WTC11 (cell line): Measurements from ENCODE around the gene NPC2. TPM values are rescaled to one million over a fixed set of nuclear protein-coding genes. Genes with fewer than 3 reads are reported as not detected.

Experiments used
- ATAC-seq: fragments of 200-7000 bp; cut with Tn5 transposase; 2 replicates; pipeline ENCODE4 v1.10.0; 2021; ENCODE audit warnings: mild to moderate bottlenecking, moderate library complexity
- CTCF ChIA-PET: fragments of 300-600 bp; sonication (Branson Sonifier 250); formaldehyde crosslinking; loops from one replicate; lab custom pipeline; 2021; ENCODE audit warnings: antibody characterized with exemption; lab: Charles Lee
- POLR2A ChIA-PET: fragments of 350-600 bp; sonication (Branson Sonifier 250); formaldehyde crosslinking; loops from one replicate; lab custom pipeline; 2021; ENCODE audit warnings: antibody characterized with exemption; lab: Charles Lee
- DNase-seq: peaks from one replicate; pipeline ENCODE4 v3.0.0; 2021; ENCODE audit warnings: low spot score
- H3K27ac Mint-ChIP-seq: 2 replicates; pipeline ENCODE4 v1.8.0; 2021; ENCODE audit warnings: mixed read lengths
- H3K27me3 Mint-ChIP-seq: 2 replicates; pipeline ENCODE4 v1.8.0; 2021; ENCODE audit warnings: low read depth, mild to moderate bottlenecking, moderate library complexity, mixed read lengths
- H3K36me3 Mint-ChIP-seq: 2 replicates; pipeline ENCODE4 v1.8.0; 2021; ENCODE audit warnings: mixed read lengths
- H3K4me1 Mint-ChIP-seq: 2 replicates; pipeline ENCODE4 v1.8.0; 2022; ENCODE audit warnings: mixed read lengths
- H3K4me3 Mint-ChIP-seq: 2 replicates; pipeline ENCODE4 v1.8.0; 2021; ENCODE audit warnings: mild to moderate bottlenecking, moderate library complexity, mixed read lengths
- H3K9me3 Mint-ChIP-seq: 2 replicates; pipeline ENCODE4 v1.8.0; 2021; ENCODE audit warnings: mixed read lengths
- ARID4B ChIP-seq: sonication (generic); formaldehyde crosslinking; IDR thresholded peaks from 2 replicates; pipeline ENCODE4 v1.8.0; 2023; ENCODE audit warnings: missing genetic modification reagents, mild to moderate bottlenecking, borderline replicate concordance
- ATF3 ChIP-seq: sonication (generic); formaldehyde crosslinking; conservative IDR thresholded peaks from 2 replicates; pipeline ENCODE4 v1.8.1; 2022; ENCODE audit warnings: mild to moderate bottlenecking, missing genetic modification reagents
- E2F5 ChIP-seq: sonication (generic); formaldehyde crosslinking; IDR thresholded peaks from 2 replicates; pipeline ENCODE4 v1.8.1; 2022; ENCODE audit warnings: mild to moderate bottlenecking, moderate library complexity, missing genetic modification reagents
- FOXK1 ChIP-seq: sonication (generic); formaldehyde crosslinking; IDR thresholded peaks from 2 replicates; pipeline ENCODE4 v1.8.0; 2022; ENCODE audit warnings: mild to moderate bottlenecking, moderate library complexity, missing genetic modification reagents
- FOXP1 ChIP-seq: sonication (generic); formaldehyde crosslinking; IDR thresholded peaks from 2 replicates; pipeline ENCODE4 v1.8.0; 2022; ENCODE audit warnings: missing genetic modification reagents, mild to moderate bottlenecking, moderate library complexity, borderline replicate concordance
- GRHL2 ChIP-seq: fragments of 250-450 bp; sonication (Bioruptor Pico); IDR thresholded peaks from 2 replicates; pipeline ENCODE4 v1.8.0; 2022; ENCODE audit warnings: mild to moderate bottlenecking, moderate library complexity; ENCODE audit not compliant: insufficient replicate concordance, severe bottlenecking
- MXD4 ChIP-seq: fragments of 250-450 bp; sonication (Bioruptor Pico); IDR thresholded peaks from 2 replicates; pipeline ENCODE4 v1.8.0; 2021; ENCODE audit warnings: mild to moderate bottlenecking, moderate library complexity, borderline replicate concordance
- ZNF121 ChIP-seq: sonication (generic); formaldehyde crosslinking; IDR thresholded peaks from 2 replicates; pipeline ENCODE4 v1.8.0; 2023; ENCODE audit warnings: missing genetic modification reagents
- ZNF423 ChIP-seq: fragments of 250-450 bp; sonication (Bioruptor Pico); IDR thresholded peaks from 2 replicates; pipeline ENCODE4 v2.1.2; 2022; ENCODE audit warnings: mild to moderate bottlenecking, moderate library complexity
- ZNF532 ChIP-seq: fragments of 250-450 bp; sonication (Bioruptor Pico); IDR thresholded peaks from 2 replicates; pipeline ENCODE4 v1.9.0; 2021; ENCODE audit warnings: mild to moderate bottlenecking, borderline replicate concordance
- total RNA-seq: library from RNA; stranded (reverse); gene quantifications from 3 replicates; pipeline ENCODE4 v1.2.3, GENCODE V29; 2021
- TF ChIP-seq, protein P1 (sequence below): fragments of 250-450 bp; sonication (Bioruptor Pico); IDR thresholded peaks from 2 replicates; pipeline ENCODE4 v1.9.0; 2021; ENCODE audit warnings: mild to moderate bottlenecking
- TF ChIP-seq, protein P2 (sequence below): sonication (generic); formaldehyde crosslinking; IDR thresholded peaks from 2 replicates; pipeline ENCODE4 v1.8.1; 2023; ENCODE audit warnings: mild to moderate bottlenecking, missing genetic modification reagents
- TF ChIP-seq, protein P3 (sequence below): sonication (generic); formaldehyde crosslinking; IDR thresholded peaks from 2 replicates; pipeline ENCODE4 v1.8.1; 2022; ENCODE audit warnings: low read depth, mild to moderate bottlenecking, moderate library complexity, missing genetic modification reagents, borderline replicate concordance
- TF ChIP-seq, protein P4 (sequence below): sonication (generic); formaldehyde crosslinking; IDR thresholded peaks from 2 replicates; pipeline ENCODE4 v1.8.0; 2023; ENCODE audit warnings: mild to moderate bottlenecking, missing genetic modification reagents

NPC2 gene
- total RNA-seq, 1 experiment from 2014 or later: 139 TPM

DNA sequence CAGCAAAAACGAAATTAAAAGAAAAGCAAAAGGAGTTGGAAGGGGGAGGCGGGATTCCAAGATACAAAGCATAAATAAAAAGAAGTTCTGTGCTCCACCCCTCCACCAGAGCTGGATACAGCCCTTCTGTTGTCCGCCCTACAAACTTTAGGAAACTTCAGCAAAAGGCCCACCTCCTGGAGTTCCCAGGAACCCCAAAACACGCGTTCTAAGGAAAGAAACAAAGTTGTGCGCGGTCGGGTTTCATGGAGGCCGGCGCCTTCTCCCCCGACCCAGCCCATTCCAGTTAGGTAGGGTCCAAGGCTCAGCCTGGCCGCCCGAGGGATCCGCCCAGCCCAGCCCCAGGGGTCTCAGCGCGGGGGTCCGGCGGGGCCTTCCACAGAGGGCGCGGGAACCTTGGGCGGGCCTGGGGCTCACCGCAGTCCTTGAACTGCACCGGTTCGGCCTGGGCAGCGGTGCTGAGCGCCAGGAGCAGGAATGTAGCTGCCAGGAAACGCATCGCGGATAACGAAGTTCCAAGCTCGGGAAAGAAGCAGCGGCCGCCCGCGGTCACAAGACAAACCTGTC is at the start of gene NPC2 (continued):
- TF ChIP-seq ARID4B (CRISPR knock-in tag) (peak; percentile 73; the same call in 1 of the 2 replicates), FOXP1 (CRISPR knock-in tag) (peak; percentile 74; the same call in 1 of the 2 replicates), ZNF423 (CRISPR knock-in tag) (peak; percentile 63), FOXK1 (CRISPR knock-in tag) (no peak), E2F5 (peak; percentile 40; the same call in 1 of the 2 replicates), MXD4 (no peak)
- TF ChIP-seq, protein P1, sequence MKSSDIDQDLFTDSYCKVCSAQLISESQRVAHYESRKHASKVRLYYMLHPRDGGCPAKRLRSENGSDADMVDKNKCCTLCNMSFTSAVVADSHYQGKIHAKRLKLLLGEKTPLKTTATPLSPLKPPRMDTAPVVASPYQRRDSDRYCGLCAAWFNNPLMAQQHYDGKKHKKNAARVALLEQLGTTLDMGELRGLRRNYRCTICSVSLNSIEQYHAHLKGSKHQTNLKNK (CRISPR knock-in tag): no peak
- TF ChIP-seq, protein P2, sequence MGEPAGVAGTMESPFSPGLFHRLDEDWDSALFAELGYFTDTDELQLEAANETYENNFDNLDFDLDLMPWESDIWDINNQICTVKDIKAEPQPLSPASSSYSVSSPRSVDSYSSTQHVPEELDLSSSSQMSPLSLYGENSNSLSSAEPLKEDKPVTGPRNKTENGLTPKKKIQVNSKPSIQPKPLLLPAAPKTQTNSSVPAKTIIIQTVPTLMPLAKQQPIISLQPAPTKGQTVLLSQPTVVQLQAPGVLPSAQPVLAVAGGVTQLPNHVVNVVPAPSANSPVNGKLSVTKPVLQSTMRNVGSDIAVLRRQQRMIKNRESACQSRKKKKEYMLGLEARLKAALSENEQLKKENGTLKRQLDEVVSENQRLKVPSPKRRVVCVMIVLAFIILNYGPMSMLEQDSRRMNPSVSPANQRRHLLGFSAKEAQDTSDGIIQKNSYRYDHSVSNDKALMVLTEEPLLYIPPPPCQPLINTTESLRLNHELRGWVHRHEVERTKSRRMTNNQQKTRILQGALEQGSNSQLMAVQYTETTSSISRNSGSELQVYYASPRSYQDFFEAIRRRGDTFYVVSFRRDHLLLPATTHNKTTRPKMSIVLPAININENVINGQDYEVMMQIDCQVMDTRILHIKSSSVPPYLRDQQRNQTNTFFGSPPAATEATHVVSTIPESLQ: no peak

DNA sequence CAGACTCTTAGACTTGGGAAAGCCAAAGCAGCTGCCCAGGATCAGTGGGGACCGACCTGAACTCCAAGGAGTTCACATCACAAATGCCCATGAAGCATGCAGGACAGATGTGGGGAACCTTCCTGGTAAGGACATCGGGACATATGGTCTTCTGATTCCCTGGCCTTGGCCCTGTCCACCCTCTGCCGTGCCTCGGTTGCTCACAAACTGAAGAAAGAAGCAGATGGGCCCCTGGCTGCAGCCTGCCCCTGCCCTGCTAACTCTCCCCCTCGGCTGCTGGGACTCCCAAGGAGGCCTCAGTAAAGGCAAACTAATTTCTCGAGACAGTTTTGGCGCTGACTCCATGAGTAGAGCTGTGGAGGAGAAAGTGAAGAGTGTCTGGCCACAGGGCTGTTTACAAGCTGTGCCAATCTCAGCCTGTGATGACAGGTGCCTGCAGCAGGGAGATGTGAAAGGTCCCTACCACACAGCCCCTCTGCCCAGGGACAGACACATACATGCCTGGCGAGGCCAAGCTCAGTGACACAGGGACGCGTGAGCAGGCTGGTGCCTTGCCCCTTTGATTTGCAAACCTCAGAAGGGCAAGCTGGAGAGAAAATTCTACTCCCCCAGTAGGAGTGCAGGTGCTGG is 49.1 kb upstream of the NPC2 start:
- Mint-ChIP-seq H3K9me3 (no peaks in the 10 kb centered on the region), H3K36me3 (no peaks in the 10 kb centered on the region), H3K27me3 (no peaks in the 10 kb centered on the region), H3K27ac (no peak overlapping the region), H3K4me1 (no peaks in the 10 kb centered on the region), H3K4me3 (no peak overlapping the region)
- ATAC-seq: no peak
- TF ChIP-seq ATF3 (CRISPR knock-in tag) (no peak), ZNF121 (CRISPR knock-in tag) (no peak)
- ChIA-PET CTCF (interaction anchor here (1.2 to 2.7 kb wide), 6 partner anchors 11 to 319 kb away, joined by 3 to 14 read pairs (median 4); no protein-coding TSS in a partner anchor), POLR2A (no interaction called here)
- no peak for DNase-seq

DNA sequence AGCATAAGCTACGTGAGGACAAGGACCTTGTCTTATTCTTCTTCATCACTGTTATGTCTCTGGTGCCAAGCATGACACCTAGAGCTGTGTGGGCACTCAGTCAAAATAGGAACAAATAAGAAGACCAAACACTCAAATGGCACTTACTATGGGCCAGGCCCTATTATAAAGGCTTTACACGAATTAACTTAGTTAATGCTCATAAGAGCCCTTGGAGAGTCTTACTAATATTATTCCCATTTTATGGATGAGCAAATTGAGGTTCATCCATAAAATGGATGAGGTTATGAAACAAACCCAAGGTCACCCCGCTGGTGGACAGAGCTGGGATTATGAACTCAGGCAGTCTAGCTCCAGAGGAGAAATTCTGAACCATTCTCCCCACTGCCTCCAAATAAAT is 48.1 kb upstream of the NPC2 start:
- no peak for DNase-seq
- Mint-ChIP-seq H3K9me3 (no peaks in the 10 kb centered on the region), H3K4me3 (no peak overlapping the region), H3K36me3 (no peaks in the 10 kb centered on the region), H3K27me3 (no peaks in the 10 kb centered on the region), H3K27ac (no peak overlapping the region), H3K4me1 (no peaks in the 10 kb centered on the region)
- ChIA-PET CTCF (interaction anchor here (2.7 kb wide), 1 partner anchor 32 kb away, joined by 14 read pairs; no protein-coding TSS in a partner anchor), POLR2A (no interaction called here)
- ATAC-seq: no peak
- TF ChIP-seq, protein P3, sequence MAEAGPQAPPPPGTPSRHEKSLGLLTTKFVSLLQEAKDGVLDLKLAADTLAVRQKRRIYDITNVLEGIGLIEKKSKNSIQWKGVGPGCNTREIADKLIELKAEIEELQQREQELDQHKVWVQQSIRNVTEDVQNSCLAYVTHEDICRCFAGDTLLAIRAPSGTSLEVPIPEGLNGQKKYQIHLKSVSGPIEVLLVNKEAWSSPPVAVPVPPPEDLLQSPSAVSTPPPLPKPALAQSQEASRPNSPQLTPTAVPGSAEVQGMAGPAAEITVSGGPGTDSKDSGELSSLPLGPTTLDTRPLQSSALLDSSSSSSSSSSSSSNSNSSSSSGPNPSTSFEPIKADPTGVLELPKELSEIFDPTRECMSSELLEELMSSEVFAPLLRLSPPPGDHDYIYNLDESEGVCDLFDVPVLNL (CRISPR knock-in tag): no peak
- TF ChIP-seq ZNF532 (CRISPR knock-in tag): no peak
- TF ChIP-seq, protein P4, sequence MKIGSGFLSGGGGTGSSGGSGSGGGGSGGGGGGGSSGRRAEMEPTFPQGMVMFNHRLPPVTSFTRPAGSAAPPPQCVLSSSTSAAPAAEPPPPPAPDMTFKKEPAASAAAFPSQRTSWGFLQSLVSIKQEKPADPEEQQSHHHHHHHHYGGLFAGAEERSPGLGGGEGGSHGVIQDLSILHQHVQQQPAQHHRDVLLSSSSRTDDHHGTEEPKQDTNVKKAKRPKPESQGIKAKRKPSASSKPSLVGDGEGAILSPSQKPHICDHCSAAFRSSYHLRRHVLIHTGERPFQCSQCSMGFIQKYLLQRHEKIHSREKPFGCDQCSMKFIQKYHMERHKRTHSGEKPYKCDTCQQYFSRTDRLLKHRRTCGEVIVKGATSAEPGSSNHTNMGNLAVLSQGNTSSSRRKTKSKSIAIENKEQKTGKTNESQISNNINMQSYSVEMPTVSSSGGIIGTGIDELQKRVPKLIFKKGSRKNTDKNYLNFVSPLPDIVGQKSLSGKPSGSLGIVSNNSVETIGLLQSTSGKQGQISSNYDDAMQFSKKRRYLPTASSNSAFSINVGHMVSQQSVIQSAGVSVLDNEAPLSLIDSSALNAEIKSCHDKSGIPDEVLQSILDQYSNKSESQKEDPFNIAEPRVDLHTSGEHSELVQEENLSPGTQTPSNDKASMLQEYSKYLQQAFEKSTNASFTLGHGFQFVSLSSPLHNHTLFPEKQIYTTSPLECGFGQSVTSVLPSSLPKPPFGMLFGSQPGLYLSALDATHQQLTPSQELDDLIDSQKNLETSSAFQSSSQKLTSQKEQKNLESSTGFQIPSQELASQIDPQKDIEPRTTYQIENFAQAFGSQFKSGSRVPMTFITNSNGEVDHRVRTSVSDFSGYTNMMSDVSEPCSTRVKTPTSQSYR: no peak
- TF ChIP-seq GRHL2: no peak
